HG02759 (cell line): ENCODE data around the gene DCDC2B.

Experiments used
- ATAC-seq: cut with Tn5 transposase; IDR thresholded peaks from one replicate; pipeline ENCODE4 v1.9.1; 2021; ENCODE audit warnings: mild to moderate bottlenecking, moderate library complexity; ENCODE audit not compliant: unreplicated experiment

DCDC2B gene

GRCh38 chr1:32221980-32222755 is 13.3 kb downstream of the DCDC2B start, which contains the start of the genes EIF3I and TMEM234:
EIF3I (plus strand) TSS chr1:32222407; CDS start chr1:32222442, 35 bp downstream.
TMEM234 (minus strand) TSS chr1:32222353; CDS start chr1:32222322, 31 bp downstream.
- ATAC-seq: peak; percentile 91

DNA sequence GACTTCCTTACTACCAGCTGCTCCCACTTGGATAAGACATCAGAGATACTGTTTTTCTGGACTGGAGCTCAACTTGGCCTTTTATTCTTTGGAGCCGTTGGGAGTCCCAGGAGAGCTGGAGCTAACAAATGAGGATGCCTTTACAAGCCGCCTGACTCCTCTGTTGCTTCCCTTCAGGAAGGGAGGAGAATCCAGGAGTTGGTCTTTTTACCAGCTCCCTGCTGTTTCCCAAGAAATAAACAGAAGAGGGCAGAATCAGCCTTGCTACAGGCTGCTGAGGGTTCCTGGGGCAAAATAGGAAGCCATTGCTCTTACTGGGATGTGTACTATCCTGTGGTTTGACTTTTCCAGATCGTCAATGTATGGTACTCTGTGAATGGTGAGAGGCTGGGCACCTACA is 14.8 kb downstream of the DCDC2B start:
- no peak for ATAC-seq

GRCh38 chr1:32224285-32224684 is 15.4 kb downstream of the DCDC2B start:
- ATAC-seq: no peak

DNA sequence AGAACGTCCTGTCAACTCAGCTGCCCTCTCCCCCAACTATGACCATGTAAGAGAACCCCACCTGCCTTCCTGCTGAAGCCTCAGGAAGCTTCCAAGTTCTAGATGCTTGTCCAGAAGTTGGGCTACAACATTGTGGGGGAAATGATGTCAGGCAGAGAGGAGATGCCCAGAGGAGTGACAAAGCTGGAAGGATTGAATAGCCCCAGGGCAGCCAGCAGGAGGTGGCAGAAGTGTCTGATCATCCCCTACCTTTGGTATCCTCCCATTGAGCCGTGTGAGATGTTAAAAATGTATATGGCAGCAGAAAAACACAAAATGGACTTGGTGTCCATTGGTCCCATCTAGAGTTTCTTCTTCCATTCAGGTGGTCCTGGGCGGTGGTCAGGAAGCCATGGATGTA is 19.9 kb downstream of the DCDC2B start:
- no peak for ATAC-seq

- ATAC-seq: no peak
Observed at GRCh38 chr1:32231843-32232432, 23.0 kb downstream of the DCDC2B start.

GRCh38 chr1:32232558-32233304 is 23.8 kb downstream of the DCDC2B start:
- ATAC-seq: no peak

- no peak for ATAC-seq
Observed at GRCh38 chr1:32234792-32235191, 25.9 kb downstream of the DCDC2B start.

DNA sequence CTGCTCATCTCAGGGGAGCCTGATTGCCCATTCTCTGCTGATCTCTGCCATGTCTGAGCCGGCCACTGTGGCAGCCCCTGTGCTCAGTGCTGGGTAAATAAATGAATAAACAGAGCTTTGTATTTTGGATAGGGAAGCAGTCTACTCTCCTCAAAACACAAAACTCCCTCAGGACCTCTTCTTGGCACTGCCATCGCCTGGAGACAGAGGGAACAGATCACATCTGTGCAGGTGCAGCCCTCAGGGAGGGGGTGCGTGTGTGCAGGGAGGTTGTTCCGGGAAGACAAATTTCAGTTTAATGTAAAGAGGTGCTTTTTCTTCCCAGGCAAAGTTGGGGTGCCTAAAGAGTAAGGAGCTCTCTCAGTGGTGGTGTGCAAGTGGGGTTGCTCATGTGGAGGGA is 30.4 kb downstream of the DCDC2B start:
- ATAC-seq: no peak

- ATAC-seq: no peak
Observed at GRCh38 chr1:32239790-32240139, 30.9 kb downstream of the DCDC2B start.

DNA sequence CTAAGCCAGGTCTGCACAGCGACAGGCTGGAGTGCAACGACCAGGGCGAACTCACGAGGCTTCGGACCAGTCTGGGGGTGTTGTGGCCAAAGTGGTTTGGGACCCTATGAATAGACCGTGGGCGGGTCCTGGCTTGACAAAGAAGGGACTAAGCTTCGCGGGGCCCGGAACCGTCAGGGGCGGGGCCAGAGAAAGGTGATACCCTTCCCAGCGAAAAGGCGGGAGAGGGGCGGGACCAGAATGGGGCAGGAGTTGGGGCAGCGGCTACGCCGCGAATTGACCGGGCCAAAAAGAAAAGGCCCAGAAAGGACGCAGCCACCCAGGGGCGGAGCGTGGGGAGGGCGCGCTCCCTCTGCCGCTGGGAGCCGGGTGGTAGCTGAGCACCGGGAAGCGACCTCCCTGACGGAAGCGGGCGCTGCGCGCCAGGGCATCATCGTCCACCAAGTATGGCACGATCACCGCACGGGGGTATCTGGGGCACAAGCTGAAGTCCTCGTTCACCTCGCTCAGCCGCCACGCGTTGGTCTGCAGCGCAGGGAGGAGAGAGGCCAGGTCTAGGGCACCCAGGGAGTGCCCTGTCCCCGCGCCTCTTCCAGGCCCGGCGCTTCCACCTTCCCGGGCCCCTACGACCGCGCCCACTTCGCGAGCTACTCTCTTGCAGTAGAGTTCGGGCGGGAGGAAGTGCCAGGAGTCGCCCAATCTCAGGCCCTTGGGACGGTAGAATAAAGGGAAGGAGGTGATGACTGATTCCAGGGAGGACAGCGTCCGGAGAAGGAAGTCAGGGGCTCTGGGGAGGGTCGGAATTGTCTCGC is 31.5 kb downstream of the DCDC2B start:
- ATAC-seq: peak; percentile 35

DNA sequence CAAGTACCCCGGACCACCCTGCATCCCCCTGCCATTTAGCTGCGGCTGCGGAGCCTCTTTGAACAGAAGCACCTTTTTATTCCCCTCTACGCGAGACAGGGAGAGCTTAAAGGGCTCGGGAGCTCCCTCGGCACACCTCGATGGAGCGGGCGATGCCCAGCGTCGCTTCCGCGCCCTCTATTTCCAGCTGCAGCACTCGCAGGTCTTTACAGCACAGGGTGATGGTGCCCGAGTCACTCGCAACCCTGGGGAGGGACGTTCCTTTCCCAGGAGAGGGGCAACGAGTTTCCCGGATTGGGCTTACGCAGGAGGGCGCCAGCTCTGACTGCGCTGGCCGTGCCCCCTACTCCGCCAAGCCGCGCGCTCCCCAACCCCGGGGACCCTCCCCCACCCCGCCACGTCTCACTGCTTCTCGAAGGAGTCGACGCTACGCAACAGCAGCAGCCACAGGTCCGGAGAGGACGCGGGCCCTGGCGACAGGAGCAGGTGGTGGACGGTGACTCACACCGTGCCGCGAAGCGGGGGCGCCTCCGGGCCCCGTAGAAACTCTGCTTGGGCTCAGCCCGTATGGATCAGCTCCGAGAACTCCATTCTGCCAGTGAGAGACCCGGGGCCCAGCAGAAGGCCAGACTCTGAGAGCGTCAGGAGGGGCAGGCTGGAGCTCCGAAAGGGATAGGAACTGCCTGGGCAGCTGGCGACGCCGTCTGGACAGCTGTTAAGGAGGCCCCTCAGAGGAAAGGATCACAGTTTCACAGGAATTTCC is 32.3 kb downstream of the DCDC2B start:
- ATAC-seq: peak; percentile 50

- ATAC-seq: no peak
Observed at GRCh38 chr1:32242341-32242851, 33.5 kb downstream of the DCDC2B start.

- no peak for ATAC-seq
Observed at GRCh38 chr1:32246888-32247273, 38.0 kb downstream of the DCDC2B start, which contains the start of gene FAM167B. FAM167B (plus strand) TSS chr1:32247222; CDS start chr1:32247422, 200 bp downstream.

GRCh38 chr1:32247452-32247851 is 38.6 kb downstream of the DCDC2B start:
- ATAC-seq: no peak

DNA sequence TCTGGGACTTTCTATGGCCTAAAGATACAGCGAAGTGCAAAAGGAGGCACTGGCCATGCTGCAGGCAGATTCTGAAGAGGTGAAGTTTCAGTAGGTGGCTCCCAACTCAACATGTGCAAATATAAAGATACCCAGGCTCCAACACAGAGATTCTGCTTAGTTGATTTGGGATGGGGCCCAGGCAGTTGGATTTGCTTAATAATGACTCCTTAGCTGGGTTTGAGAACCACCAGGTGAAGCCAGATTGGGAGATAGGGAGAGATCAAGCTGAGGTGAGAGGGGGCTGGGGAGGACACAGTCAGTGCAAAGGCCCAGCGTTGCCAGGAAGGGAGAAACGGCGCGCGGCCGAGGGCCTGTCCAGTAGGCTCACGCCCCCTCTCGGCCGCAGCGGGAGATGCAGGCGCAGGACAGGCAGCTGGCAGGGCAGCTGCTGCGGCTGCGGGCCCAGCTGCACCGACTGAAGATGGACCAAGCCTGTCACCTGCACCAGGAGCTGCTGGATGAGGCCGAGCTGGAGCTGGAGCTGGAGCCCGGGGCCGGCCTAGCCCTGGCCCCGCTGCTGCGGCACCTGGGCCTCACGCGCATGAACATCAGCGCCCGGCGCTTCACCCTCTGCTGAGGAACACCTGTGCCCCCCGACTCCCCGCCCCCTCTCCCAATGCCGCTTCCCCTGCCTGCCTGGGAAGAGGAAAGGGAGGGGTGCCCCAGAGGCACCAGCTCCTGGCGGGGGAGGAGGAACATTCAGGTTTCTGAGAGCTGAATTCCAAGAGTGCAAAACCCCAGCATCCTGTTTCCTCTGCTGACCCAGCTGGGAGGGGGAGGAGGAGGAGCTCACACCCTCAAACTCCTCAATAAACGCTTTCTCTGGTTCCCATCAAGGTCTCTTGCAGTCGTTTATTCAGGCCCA is 39.3 kb downstream of the DCDC2B start:
- ATAC-seq: peak; percentile 30

- ATAC-seq: peak; percentile 60
Observed at GRCh38 chr1:32249831-32250525, 41.1 kb downstream of the DCDC2B start.

- no peak for ATAC-seq
Observed at GRCh38 chr1:32250893-32251716, 42.2 kb downstream of the DCDC2B start, which contains the start of gene LCK. LCK (plus strand) TSS chr1:32251265; CDS start chr1:32274330, 23,065 bp downstream.
